NT2/D1 (cell line): ENCODE data around the gene ORC5.

ENCODE experiments used
- SUZ12 ChIP-seq: IDR thresholded peaks from 2 replicates; pipeline ENCODE4 v1.6.1; 2011; ENCODE audit not compliant: insufficient read length, insufficient read depth; ENCODE audit errors: extremely low read depth
- YY1 ChIP-seq: IDR thresholded peaks from 2 replicates; pipeline ENCODE4 v1.6.1; 2011; ENCODE audit not compliant: insufficient read length, insufficient read depth
- ZNF274 ChIP-seq: IDR thresholded peaks from 2 replicates; pipeline ENCODE4 v1.6.1; 2011; ENCODE audit warnings: mild to moderate bottlenecking, low read depth, low read length

GRCh38 chr7:104198673-104199278 lies 9.0 kb downstream of the ORC5 start:
- TF ChIP-seq ZNF274 = no peak
- TF ChIP-seq YY1 = no peak
- TF ChIP-seq SUZ12 = no peak
